Fibroblast of the aortic adventitia (primary cell): ENCODE measurements around the gene AK6. TPM values are rescaled to one million over a fixed set of nuclear protein-coding genes. Genes with fewer than 3 reads are reported as not detected.

Experiments
- DNase-seq: peaks from one replicate; pipeline ENCODE4 v3.0.0-alpha.2; 2010; ENCODE audit warnings: low read depth
- H3K4me3 ChIP-seq: 2 replicates; pipeline ENCODE4 v1.5.1; 2011; ENCODE audit warnings: low read depth, mild to moderate bottlenecking, control low read depth, low read length, moderate library complexity
- CTCF ChIP-seq: IDR thresholded peaks from 2 replicates; pipeline ENCODE4 v1.5.1; 2011; ENCODE audit warnings: mild to moderate bottlenecking, low read length, control low read depth, inconsistent platforms; ENCODE audit not compliant: insufficient read depth
- total RNA-seq: library from RNA; depleted of rRNA; stranded (reverse); fragments of >200 nt; gene quantifications from 2 replicates; pipeline ENCODE4 v1.2.3, GENCODE V29; 2012; ENCODE audit warnings: low replicate concordance

AK6 gene
- total RNA-seq, 1 donor = 55.2 TPM

GRCh38 chr5:69317391-69317790, 51.9 kb downstream of the AK6 start:
- DNase-seq = no peak
- TF ChIP-seq CTCF = no peak

GRCh38 chr5:69315972-69316371, 53.3 kb downstream of the AK6 start:
- no peak for DNase-seq
- TF ChIP-seq CTCF = no peak
- H3K4me3 ChIP-seq = no peak overlapping the region

More at GRCh38 chr5:69317391-69317790, 51.9 kb downstream of the AK6 start:
- no peak overlapping the region for H3K4me3 ChIP-seq

- DNase-seq = no peak
- H3K4me3 ChIP-seq = no peak overlapping the region
Observed at GRCh38 chr5:69313428-69313827, 55.9 kb downstream of the AK6 start.

GRCh38 chr5:69312459-69313160, 56.7 kb downstream of the AK6 start:
- no peak for DNase-seq
- H3K4me3 ChIP-seq = no peak overlapping the region
- no peak for TF ChIP-seq CTCF

More at GRCh38 chr5:69313428-69313827, 55.9 kb downstream of the AK6 start:
- TF ChIP-seq CTCF = no peak

- no peak for DNase-seq
- no peak for TF ChIP-seq CTCF
- no peak overlapping the region for H3K4me3 ChIP-seq
Observed at GRCh38 chr5:69309380-69309779, 59.9 kb downstream of the AK6 start.

- H3K4me3 ChIP-seq = no peak overlapping the region
- DNase-seq = no peak
- no peak for TF ChIP-seq CTCF
Observed at GRCh38 chr5:69308046-69308553, 61.2 kb downstream of the AK6 start.

- no peak for DNase-seq
- no peak for TF ChIP-seq CTCF
- no peak overlapping the region for H3K4me3 ChIP-seq
Observed at GRCh38 chr5:69305512-69305911, 63.8 kb downstream of the AK6 start.
